Ishikawa (cell line): ENCODE results near the gene KIF5C.

Experiments
- CEBPB ChIP-seq: IDR thresholded peaks from 2 replicates; pipeline ENCODE4 v1.6.1; 2012
- TEAD4 ChIP-seq: IDR thresholded peaks from 2 replicates; pipeline ENCODE4 v1.6.1; 2012
- TF ChIP-seq, protein P1 (sequence below): IDR thresholded peaks from 2 replicates; pipeline ENCODE4 v1.6.1; 2012; ENCODE audit warnings: low read depth, mild to moderate bottlenecking

DNA sequence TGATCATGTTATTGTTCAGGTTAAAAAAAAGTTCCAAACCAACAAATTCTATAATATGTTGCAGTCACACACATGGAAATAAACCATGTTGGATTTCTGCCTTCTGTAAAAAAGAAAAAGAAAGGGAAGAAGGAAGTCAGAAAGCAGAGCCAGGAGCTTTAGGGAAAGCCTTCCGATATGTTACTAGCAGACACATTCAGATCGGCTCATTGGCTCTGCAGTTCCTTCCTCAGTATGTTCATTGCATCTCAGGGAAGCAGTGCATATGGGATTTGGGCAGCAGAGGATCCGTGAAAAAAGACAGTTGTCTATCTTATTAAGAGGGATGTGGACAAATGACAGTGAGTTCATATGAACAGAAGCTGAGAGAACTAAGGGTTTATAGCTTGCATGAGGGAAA is 68.1 kb downstream of the KIF5C start:
- TF ChIP-seq, protein P1, sequence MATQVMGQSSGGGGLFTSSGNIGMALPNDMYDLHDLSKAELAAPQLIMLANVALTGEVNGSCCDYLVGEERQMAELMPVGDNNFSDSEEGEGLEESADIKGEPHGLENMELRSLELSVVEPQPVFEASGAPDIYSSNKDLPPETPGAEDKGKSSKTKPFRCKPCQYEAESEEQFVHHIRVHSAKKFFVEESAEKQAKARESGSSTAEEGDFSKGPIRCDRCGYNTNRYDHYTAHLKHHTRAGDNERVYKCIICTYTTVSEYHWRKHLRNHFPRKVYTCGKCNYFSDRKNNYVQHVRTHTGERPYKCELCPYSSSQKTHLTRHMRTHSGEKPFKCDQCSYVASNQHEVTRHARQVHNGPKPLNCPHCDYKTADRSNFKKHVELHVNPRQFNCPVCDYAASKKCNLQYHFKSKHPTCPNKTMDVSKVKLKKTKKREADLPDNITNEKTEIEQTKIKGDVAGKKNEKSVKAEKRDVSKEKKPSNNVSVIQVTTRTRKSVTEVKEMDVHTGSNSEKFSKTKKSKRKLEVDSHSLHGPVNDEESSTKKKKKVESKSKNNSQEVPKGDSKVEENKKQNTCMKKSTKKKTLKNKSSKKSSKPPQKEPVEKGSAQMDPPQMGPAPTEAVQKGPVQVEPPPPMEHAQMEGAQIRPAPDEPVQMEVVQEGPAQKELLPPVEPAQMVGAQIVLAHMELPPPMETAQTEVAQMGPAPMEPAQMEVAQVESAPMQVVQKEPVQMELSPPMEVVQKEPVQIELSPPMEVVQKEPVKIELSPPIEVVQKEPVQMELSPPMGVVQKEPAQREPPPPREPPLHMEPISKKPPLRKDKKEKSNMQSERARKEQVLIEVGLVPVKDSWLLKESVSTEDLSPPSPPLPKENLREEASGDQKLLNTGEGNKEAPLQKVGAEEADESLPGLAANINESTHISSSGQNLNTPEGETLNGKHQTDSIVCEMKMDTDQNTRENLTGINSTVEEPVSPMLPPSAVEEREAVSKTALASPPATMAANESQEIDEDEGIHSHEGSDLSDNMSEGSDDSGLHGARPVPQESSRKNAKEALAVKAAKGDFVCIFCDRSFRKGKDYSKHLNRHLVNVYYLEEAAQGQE, result no peak
- no peak for TF ChIP-seq TEAD4
- TF ChIP-seq CEBPB, result no peak
